Fibroblast of skin of right biceps (primary cell): ENCODE data around the gene RARS1.
A peak's percentile ranks its signal among the peaks of the same experiment; 100 is the strongest.
"Not testable (repeated sequence)": the region's sequence is repeated elsewhere in the genome, so short reads cannot be mapped to it uniquely, and the experiment has no call there.

Experiments used
- DNase-seq: peaks from one replicate; pipeline ENCODE4 v3.0.0-alpha.2; 2013

Gene RARS1

GRCh38 chr5:168482361-168482760 lies 3.9 kb upstream of the RARS1 start:
- DNase-seq: no peak

- DNase-seq: no peak
These were observed 2.8 kb downstream of the RARS1 start for GRCh38 chr5:168489059-168489458.

GRCh38 chr5:168494057-168494555 lies 7.8 kb downstream of the RARS1 start:
- no peak for DNase-seq

GRCh38 chr5:168502563-168503237 lies 16.4 kb downstream of the RARS1 start:
- DNase-seq: no peak

GRCh38 chr5:168513861-168514428 lies 27.7 kb downstream of the RARS1 start:
- DNase-seq: no peak

- DNase-seq: no peak
These were observed 39.6 kb downstream of the RARS1 start for GRCh38 chr5:168525856-168526255.

- DNase-seq: no peak
These were observed 41.6 kb downstream of the RARS1 start for GRCh38 chr5:168527756-168528295.

- peak; percentile 51 for DNase-seq
These were observed 42.5 kb downstream of the RARS1 start, which contains the start of gene FBLL1 for GRCh38 chr5:168528521-168529373. FBLL1 (plus strand) TSS chr5:168529305; CDS start chr5:168529505, 200 bp downstream.

- peak; percentile 8 for DNase-seq
These were observed 43.3 kb downstream of the RARS1 start for GRCh38 chr5:168529374-168530234.

GRCh38 chr5:168530621-168531150 lies 44.4 kb downstream of the RARS1 start:
- peak; percentile 45 for DNase-seq

GRCh38 chr5:168531191-168531590 lies 44.9 kb downstream of the RARS1 start:
- no peak for DNase-seq

GRCh38 chr5:168531987-168532864 lies 46.0 kb downstream of the RARS1 start:
- DNase-seq: no peak

- not testable (repeated sequence) for DNase-seq
These were observed 48.1 kb downstream of the RARS1 start for GRCh38 chr5:168534351-168534750.

GRCh38 chr5:168537176-168537575 lies 50.9 kb downstream of the RARS1 start:
- DNase-seq: no peak

- DNase-seq: no peak
These were observed 63.3 kb downstream of the RARS1 start for GRCh38 chr5:168549554-168549953.

- DNase-seq: no peak
These were observed 64.4 kb downstream of the RARS1 start for GRCh38 chr5:168550656-168551055.

GRCh38 chr5:168552146-168552545 lies 65.9 kb downstream of the RARS1 start:
- peak; percentile 93 for DNase-seq

- DNase-seq: no peak
These were observed 67.3 kb downstream of the RARS1 start for GRCh38 chr5:168553377-168554130.

GRCh38 chr5:168557389-168557788 lies 71.1 kb downstream of the RARS1 start:
- DNase-seq: no peak

- no peak for DNase-seq
These were observed 76.0 kb downstream of the RARS1 start for GRCh38 chr5:168562279-168562678.
